HCT116 (cell line): ENCODE measurements around the gene DNM3. TPM values are rescaled to one million over a fixed set of nuclear protein-coding genes. Genes with fewer than 3 reads are reported as not detected.

Experiments used
- ATAC-seq: fragments of 200-7000 bp; cut with Tn5 transposase; 2 replicates; pipeline ENCODE4 v1.9.1; 2020; ENCODE audit warnings: mild to moderate bottlenecking, moderate library complexity
- BruUV-seq: library from RNA; stranded (reverse); fragments of 400-500 nt; replicated peaks from 2 replicates; lab custom pipeline; 2021; lab: Mats Ljungman, UMichigan
- CTCF ChIA-PET: fragments of 300-600 bp; sonication (Branson Sonifier 250); formaldehyde crosslinking; loops from one replicate; lab custom pipeline; 2021; ENCODE audit warnings: antibody characterized with exemption; lab: Charles Lee
- POLR2A ChIA-PET: fragments of 300-600, 350-600 bp; sonication (Branson Sonifier 250); formaldehyde crosslinking; loops from one replicate; lab custom pipeline; 2021; ENCODE audit warnings: antibody characterized with exemption; lab: Charles Lee
- RAD21 ChIA-PET, 2 experiments: fragments of 300-600 bp; sonication (Branson Sonifier 250); formaldehyde crosslinking; loops; one replicate each; lab custom pipeline; 2023; ENCODE audit warnings: low total read pairs in 2 of 2; ENCODE audit not compliant: uncharacterized antibody in 2 of 2, unreplicated experiment in 2 of 2, low non-redundant PET in 1 of 2; lab: Charles Lee
- DNase-seq: peaks from one replicate; pipeline ENCODE4 v3.0.0-alpha.2; 2010; ENCODE audit warnings: low read depth, low spot score
- H2AFZ ChIP-seq: fragments of 200-600 bp; shearing (Covaris generic), sonication (generic); 2 replicates; pipeline ENCODE4 v1.6.1; 2017; ENCODE audit warnings: low read depth, mixed run types, mixed read lengths, antibody characterized with exemption, low read length; ENCODE audit not compliant: poor library complexity, severe bottlenecking
- H3K27ac ChIP-seq: 2 replicates; pipeline ENCODE4 v1.5.1; 2012; ENCODE audit warnings: low read depth, low read length
- H3K27me3 ChIP-seq: fragments of 200-600 bp; sonication (generic); 2 replicates; pipeline ENCODE4 v1.6.1; 2016; ENCODE audit warnings: mixed run types, low read length, mixed read lengths; ENCODE audit not compliant: insufficient read depth
- H3K36me3 ChIP-seq, 2 experiments: fragments of 200-500 bp in 1 of 2; fragments of 200-600 bp in 1 of 2; sonication (Bioruptor generic) in 1 of 2; sonication (generic) in 1 of 2; 2 replicates each; pipeline versions ENCODE4 v1.5.1 to v1.6.1; 2014 to 2016; ENCODE audit warnings: low read length in 2 of 2, inconsistent platforms in 1 of 2, mixed read lengths in 1 of 2, mixed run types in 1 of 2; ENCODE audit not compliant: insufficient read depth in 2 of 2, control insufficient read depth in 1 of 2
- H3K4me1 ChIP-seq, 2 experiments: fragments of 200-600 bp in 1 of 2; sonication (generic) in 1 of 2; 2 replicates each; pipeline versions ENCODE4 v1.5.1 to v1.6.1; 2012 to 2017; ENCODE audit warnings: low read length in 2 of 2, inconsistent platforms in 1 of 2, mild to moderate bottlenecking in 1 of 2, mixed read lengths in 1 of 2, mixed run types in 1 of 2, moderate library complexity in 1 of 2; ENCODE audit not compliant: insufficient read depth in 2 of 2, control insufficient read depth in 1 of 2
- H3K4me2 ChIP-seq: fragments of 200-600 bp; sonication (generic); 2 replicates; pipeline ENCODE4 v1.6.1; 2017; ENCODE audit warnings: mixed run types, low read length, mixed read lengths
- H3K4me3 ChIP-seq, 2 experiments: fragments of 200-600 bp in 1 of 2; sonication (generic) in 1 of 2; replicated peaks in 1 of 2; 2 replicates each; pipeline ENCODE4 v1.5.1; 2011 to 2016; ENCODE audit warnings: low read length in 2 of 2, control low read depth in 1 of 2, low read depth in 1 of 2, mild to moderate bottlenecking in 1 of 2, mixed read lengths in 1 of 2, mixed run types in 1 of 2
- H3K79me2 ChIP-seq: fragments of 200-600 bp; sonication (generic); 2 replicates; pipeline ENCODE4 v1.6.1; 2017; ENCODE audit warnings: mild to moderate bottlenecking, mixed run types, low read length, moderate library complexity, mixed read lengths; ENCODE audit not compliant: insufficient read depth
- H3K9ac ChIP-seq: fragments of 200-600 bp; sonication (generic); 2 replicates; pipeline ENCODE4 v1.6.1; 2016; ENCODE audit warnings: low read length, mixed read lengths
- H3K9me2 ChIP-seq: fragments of 200-600 bp; sonication (generic), shearing (Covaris generic); 2 replicates; pipeline ENCODE4 v1.6.1; 2017; ENCODE audit warnings: mixed run types, mild to moderate bottlenecking, moderate library complexity; ENCODE audit not compliant: insufficient read depth
- H3K9me3 ChIP-seq, 2 experiments: fragments of 200-500 bp in 1 of 2; fragments of 200-600 bp in 1 of 2; sonication (Bioruptor generic) in 1 of 2; sonication (generic) in 1 of 2; 2 replicates each; pipeline ENCODE4 v1.6.1; 2014 to 2017; ENCODE audit warnings: low read length in 2 of 2, mixed read lengths in 2 of 2, inconsistent platforms in 1 of 2, low read depth in 1 of 2, mild to moderate bottlenecking in 1 of 2, mixed run types in 1 of 2, moderate library complexity in 1 of 2; ENCODE audit not compliant: control insufficient read depth in 1 of 2, insufficient read depth in 1 of 2
- H4K20me1 ChIP-seq: fragments of 200-600 bp; sonication (generic), shearing (Covaris generic); 2 replicates; pipeline ENCODE4 v1.6.1; 2017; ENCODE audit warnings: mixed run types, mild to moderate bottlenecking, moderate library complexity; ENCODE audit not compliant: insufficient read depth
- CBX3 ChIP-seq: IDR thresholded peaks from 2 replicates; pipeline ENCODE4 v1.6.1; 2012; ENCODE audit warnings: low read depth
- CEBPB ChIP-seq: IDR thresholded peaks from 2 replicates; pipeline ENCODE4 v1.6.1; 2012; ENCODE audit warnings: low read depth
- CTCF ChIP-seq, 3 experiments: fragments of 200-600 bp in 1 of 3; sonication (generic) in 1 of 3; IDR thresholded peaks in 2 of 3; conservative IDR thresholded peaks in 1 of 3; 2 replicates each; pipeline ENCODE4 v1.5.1; 2012 to 2017; ENCODE audit warnings: low read depth in 2 of 3, low read length in 2 of 3, antibody characterized with exemption in 1 of 3, borderline replicate concordance in 1 of 3, control low read depth in 1 of 3, mild to moderate bottlenecking in 1 of 3, mixed read lengths in 1 of 3, mixed run types in 1 of 3, moderate library complexity in 1 of 3; ENCODE audit not compliant: insufficient read depth in 1 of 3
- ELF1 ChIP-seq: IDR thresholded peaks from 2 replicates; pipeline ENCODE4 v1.6.1; 2012; ENCODE audit warnings: low read depth, borderline replicate concordance
- JUND ChIP-seq: IDR thresholded peaks from 2 replicates; pipeline ENCODE4 v1.6.1; 2012
- POLR2A ChIP-seq: IDR thresholded peaks from 2 replicates; pipeline ENCODE4 v1.7.0; 2011; ENCODE audit warnings: borderline replicate concordance; ENCODE audit not compliant: insufficient read depth, insufficient read length; ENCODE audit errors: extremely low read depth
- SRF ChIP-seq: IDR thresholded peaks from 2 replicates; pipeline ENCODE4 v1.6.1; 2012; ENCODE audit warnings: low read depth
- YY1 ChIP-seq: IDR thresholded peaks from 2 replicates; pipeline ENCODE4 v1.6.1; 2011; ENCODE audit warnings: low read length, low read depth, moderate library complexity, mild to moderate bottlenecking; ENCODE audit not compliant: insufficient replicate concordance; ENCODE audit errors: extremely low read depth
- ZBTB33 ChIP-seq: IDR thresholded peaks from 2 replicates; pipeline ENCODE4 v1.6.1; 2011; ENCODE audit warnings: mild to moderate bottlenecking, low read length, moderate library complexity; ENCODE audit not compliant: insufficient replicate concordance; ENCODE audit errors: extremely low read depth
- ZFX ChIP-seq: fragments of 450-650 bp; IDR thresholded peaks from 2 replicates; pipeline ENCODE4 v1.6.1; 2017
- ZNF274 ChIP-seq: fragments of 200-500 bp; sonication (Bioruptor generic); IDR thresholded peaks from 2 replicates; pipeline ENCODE4 v1.6.1; 2014; ENCODE audit warnings: mild to moderate bottlenecking, low read depth, low read length, inconsistent platforms
- intact Hi-C: fragments of 100-400 bp; cut with micrococcal nuclease; formaldehyde crosslinking; loops from 2 replicates; pipeline ENCODE4 v1.10.0; 2022
- total RNA-seq: library from RNA; stranded (reverse); gene quantifications from one replicate; pipeline ENCODE4 v1.2.1, GENCODE V29; 2021; ENCODE audit not compliant: unreplicated experiment

Gene DNM3
- total RNA-seq, 1 experiment from 2014 or later = 3.1 TPM

GRCh38 chr1:171828794-171829193 is 12.5 kb upstream of the DNM3 start:
- Histone ChIP-seq H2AFZ (no peak overlapping the region), H3K4me1 (no peaks in the 10 kb centered on the region), H4K20me1 (no peaks in the 10 kb centered on the region), H3K79me2 (no peaks in the 10 kb centered on the region), H3K9ac (no peak overlapping the region), H3K4me2 (no peak overlapping the region), H3K9me2 (no peaks in the 10 kb centered on the region), H3K27ac (no peak overlapping the region), H3K36me3 (no peaks in the 10 kb centered on the region), H3K4me3 (no peak overlapping the region), H3K9me3 (no peaks in the 10 kb centered on the region), H3K27me3 (no peaks in the 10 kb centered on the region)
- POLR2A ChIA-PET = no interaction called here
- CTCF ChIA-PET = no interaction called here
- RAD21 ChIA-PET = no interaction called here
- TF ChIP-seq ZBTB33 (no peak), ZNF274 (no peak), CEBPB (no peak), ZFX (no peak), POLR2A (no peak), ELF1 (no peak), CTCF (IDR thresholded peaks at IDR 0.05 in 2 of 3, conservative IDR thresholded peaks at IDR 0.05 in 1 of 3; ENCODE audit: borderline replicate concordance in 1 of 3, insufficient read depth in 1 of 3, low read depth in 2 of 3, low read length in 2 of 3) (no peak), YY1 (no peak), SRF (no peak), CBX3 (no peak), JUND (no peak)
- intact Hi-C loops = no loop called here
- ATAC-seq (no peak), DNase-seq (no peak)
- BruUV-seq = no TSS peak
